ENCODE measurements around the gene OR10K2. TPM values are rescaled to one million over a fixed set of nuclear protein-coding genes. Genes with fewer than 3 reads are reported as not detected.
"Not testable (repeated sequence)": the region's sequence is repeated elsewhere in the genome, so short reads cannot be mapped to it uniquely, and the experiment has no call there.

OR10K2 gene
- total RNA-seq, 1 donor from 2014 or later = not detected

DNA sequence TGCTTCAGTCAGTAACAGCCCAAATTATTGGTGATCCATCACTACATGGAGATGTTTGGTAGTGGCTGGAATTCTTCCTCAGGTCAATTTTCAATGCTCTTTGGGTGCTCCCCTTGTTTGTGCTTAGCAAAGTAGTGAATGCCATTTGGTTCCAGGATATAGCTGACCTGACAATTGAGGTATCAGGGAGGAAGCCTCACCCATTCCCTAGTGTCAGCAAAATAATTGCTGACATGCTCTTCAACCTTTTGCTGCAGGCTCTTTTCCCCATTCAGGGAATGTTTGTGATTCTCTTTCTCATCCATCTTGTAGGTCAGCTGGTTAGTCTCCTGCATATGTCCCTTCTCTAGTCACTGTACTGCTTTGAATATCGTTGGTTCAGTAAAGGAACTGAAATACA lies 28.5 kb upstream of the OR10K2 start:
- TF ChIP-seq, protein P1, sequence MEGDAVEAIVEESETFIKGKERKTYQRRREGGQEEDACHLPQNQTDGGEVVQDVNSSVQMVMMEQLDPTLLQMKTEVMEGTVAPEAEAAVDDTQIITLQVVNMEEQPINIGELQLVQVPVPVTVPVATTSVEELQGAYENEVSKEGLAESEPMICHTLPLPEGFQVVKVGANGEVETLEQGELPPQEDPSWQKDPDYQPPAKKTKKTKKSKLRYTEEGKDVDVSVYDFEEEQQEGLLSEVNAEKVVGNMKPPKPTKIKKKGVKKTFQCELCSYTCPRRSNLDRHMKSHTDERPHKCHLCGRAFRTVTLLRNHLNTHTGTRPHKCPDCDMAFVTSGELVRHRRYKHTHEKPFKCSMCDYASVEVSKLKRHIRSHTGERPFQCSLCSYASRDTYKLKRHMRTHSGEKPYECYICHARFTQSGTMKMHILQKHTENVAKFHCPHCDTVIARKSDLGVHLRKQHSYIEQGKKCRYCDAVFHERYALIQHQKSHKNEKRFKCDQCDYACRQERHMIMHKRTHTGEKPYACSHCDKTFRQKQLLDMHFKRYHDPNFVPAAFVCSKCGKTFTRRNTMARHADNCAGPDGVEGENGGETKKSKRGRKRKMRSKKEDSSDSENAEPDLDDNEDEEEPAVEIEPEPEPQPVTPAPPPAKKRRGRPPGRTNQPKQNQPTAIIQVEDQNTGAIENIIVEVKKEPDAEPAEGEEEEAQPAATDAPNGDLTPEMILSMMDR (IDR thresholded peaks at IDR 0.05) = no peak
- DNase-seq = no peak
- no peaks in the 10 kb centered on the region for H3K36me3 ChIP-seq
- H3K27me3 ChIP-seq (ENCODE audit: low read depth) = no peaks in the 10 kb centered on the region
- no peak overlapping the region for H3K27ac ChIP-seq
- intact Hi-C loops (cut with DNase I) = no loop called here
- H3K4me1 ChIP-seq = no peaks in the 10 kb centered on the region
- ATAC-seq = no peak
- H3K4me3 ChIP-seq = no peak overlapping the region
- H3K9me3 ChIP-seq = no peaks in the 10 kb centered on the region

DNA sequence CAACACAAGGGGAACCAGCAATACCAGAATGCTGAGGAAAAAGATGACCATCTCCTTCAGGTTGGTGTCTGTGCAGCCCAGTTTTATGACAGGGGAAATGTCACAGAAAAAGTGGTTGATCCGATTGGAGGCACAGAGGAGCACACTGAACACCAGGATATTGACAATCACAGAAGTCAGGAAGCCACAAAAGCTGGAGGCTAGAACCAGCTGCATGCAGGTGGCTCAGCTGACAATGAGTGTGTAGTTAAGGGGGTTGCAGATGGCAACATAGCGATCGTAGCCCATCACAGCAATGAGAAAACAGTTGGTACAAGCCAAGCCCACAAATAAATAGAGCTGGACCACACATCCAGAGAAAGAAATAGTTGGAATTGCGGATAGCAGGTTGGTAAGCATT lies 19.3 kb upstream of the OR10K2 start:
- TF ChIP-seq, protein P1 (IDR thresholded peaks at IDR 0.05) = no peak
- ATAC-seq = no peak
- no peak for DNase-seq
- Histone ChIP-seq H3K9me3 (no peaks in the 10 kb centered on the region), H3K36me3 (no peaks in the 10 kb centered on the region), H3K4me1 (no peaks in the 10 kb centered on the region), H3K27ac (no peak overlapping the region), H3K27me3 (ENCODE audit: low read depth) (no peaks in the 10 kb centered on the region), H3K4me3 (no peak overlapping the region)
- intact Hi-C loops (cut with DNase I) = no loop called here

DNA sequence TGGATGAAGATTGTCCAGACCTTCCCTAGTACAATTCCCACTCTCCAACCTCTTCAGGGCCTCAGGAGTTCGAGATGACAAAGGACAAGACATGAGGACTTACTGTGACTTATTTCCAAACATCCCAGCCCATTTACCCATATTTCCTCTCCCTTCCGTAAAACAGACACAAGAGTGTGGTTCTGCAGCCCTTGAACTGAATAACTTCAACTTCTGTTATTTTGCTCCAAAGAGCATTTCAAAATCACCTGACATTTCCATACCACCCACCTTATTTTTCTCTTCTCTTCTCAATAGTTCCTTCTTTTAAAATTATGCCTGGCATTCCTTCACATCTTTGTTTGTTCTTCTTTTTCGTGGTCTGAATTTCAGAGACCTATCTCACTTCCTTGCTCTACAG lies 8.7 kb upstream of the OR10K2 start:
- Histone ChIP-seq H3K4me1 (no peaks in the 10 kb centered on the region), H3K36me3 (no peaks in the 10 kb centered on the region), H3K27ac (no peak overlapping the region), H3K27me3 (ENCODE audit: low read depth) (no peaks in the 10 kb centered on the region), H3K4me3 (no peak overlapping the region), H3K9me3 (no peaks in the 10 kb centered on the region)
- intact Hi-C loops (cut with DNase I) = no loop called here
- ATAC-seq (no peak), DNase-seq (no peak)
- TF ChIP-seq, protein P1 (IDR thresholded peaks at IDR 0.05) = no peak

DNA sequence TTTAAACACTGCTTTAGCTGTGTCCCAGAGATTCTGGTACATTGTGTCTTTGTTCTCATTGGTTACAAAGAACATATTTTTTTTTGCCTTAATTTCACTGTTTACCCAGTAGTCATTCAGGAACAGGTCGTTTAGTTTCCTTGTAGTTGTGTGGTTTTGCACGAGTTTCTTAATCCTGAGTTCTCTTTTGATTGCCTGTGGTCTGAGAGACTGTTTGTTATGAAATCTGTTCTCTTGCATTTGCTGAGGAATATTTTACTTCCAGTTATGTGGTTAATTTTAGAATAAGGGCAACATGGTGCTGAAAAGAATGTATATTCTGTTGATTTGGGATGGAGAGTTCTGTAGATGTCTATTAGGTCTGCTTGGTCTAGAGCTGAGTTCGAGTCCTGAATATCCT lies 4.1 kb upstream of the OR10K2 start:
- intact Hi-C loops (cut with DNase I); H3K9me3 ChIP-seq; H3K4me1 ChIP-seq; DNase-seq; H3K4me3 ChIP-seq; H3K27me3 ChIP-seq (ENCODE audit: low read depth); H3K36me3 ChIP-seq; ATAC-seq; H3K27ac ChIP-seq: not testable (repeated sequence)

DNA sequence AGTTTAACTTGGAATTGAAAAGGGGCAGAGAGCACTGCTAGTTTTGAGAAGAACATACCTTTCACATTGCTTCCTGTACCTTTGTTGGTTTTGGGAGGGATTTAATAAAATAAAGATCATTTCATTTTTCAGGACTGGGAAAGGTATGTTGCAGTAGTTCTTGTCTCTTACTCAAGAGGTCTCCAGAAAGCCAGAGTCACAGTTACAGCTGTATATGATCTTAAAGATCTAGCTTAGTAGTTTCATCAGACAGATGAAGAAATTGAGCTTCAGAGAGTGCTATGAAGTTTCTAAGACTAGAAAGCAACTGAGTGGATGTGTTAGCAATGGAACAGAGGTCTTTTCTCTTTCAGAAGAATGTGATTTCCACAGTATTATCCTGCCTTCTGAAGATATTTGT lies 1.0 kb downstream of the OR10K2 start:
- no peaks in the 10 kb centered on the region for H3K9me3 ChIP-seq
- TF ChIP-seq, protein P1 (IDR thresholded peaks at IDR 0.05) = no peak
- no peak overlapping the region for H3K27ac ChIP-seq
- no peaks in the 10 kb centered on the region for H3K4me1 ChIP-seq
- H3K36me3 ChIP-seq = no peaks in the 10 kb centered on the region
- H3K4me3 ChIP-seq = no peak overlapping the region
- H3K27me3 ChIP-seq (ENCODE audit: low read depth) = no peaks in the 10 kb centered on the region
- intact Hi-C loops (cut with DNase I) = no loop called here
- DNase-seq = no peak
- ATAC-seq = no peak

DNA sequence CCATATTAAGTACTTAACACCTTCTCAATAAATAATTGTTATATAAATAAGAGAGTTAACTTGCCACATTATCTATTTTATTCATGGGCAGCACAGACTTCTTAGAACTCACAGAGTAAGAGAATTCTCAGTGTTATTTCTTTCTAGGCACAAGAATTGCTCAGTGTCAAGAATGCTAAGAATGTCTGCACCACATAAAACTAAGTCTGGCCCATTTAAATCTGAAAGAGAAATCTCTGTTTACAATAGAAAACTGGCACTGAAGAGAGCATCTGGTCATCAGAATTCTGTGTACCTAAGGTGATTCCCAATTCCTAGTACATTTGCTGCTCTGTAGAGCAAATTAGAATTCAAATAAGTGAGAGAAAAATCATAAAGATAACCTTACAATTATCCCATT lies 3.8 kb downstream of the OR10K2 start:
- ATAC-seq (no peak), DNase-seq (no peak)
- no peak overlapping the region for H3K4me3 ChIP-seq
- intact Hi-C loops (cut with DNase I) = no loop called here
- no peak overlapping the region for H3K27ac ChIP-seq
- H3K27me3 ChIP-seq (ENCODE audit: low read depth) = no peaks in the 10 kb centered on the region
- no peaks in the 10 kb centered on the region for H3K9me3 ChIP-seq
- no peaks in the 10 kb centered on the region for H3K4me1 ChIP-seq
- no peaks in the 10 kb centered on the region for H3K36me3 ChIP-seq
- TF ChIP-seq, protein P1 (IDR thresholded peaks at IDR 0.05) = no peak
